Measurements from ENCODE around the gene RPS3A. TPM values are rescaled to one million over a fixed set of nuclear protein-coding genes. Genes with fewer than 3 reads are reported as not detected.

The RPS3A gene
- polyA plus RNA-seq, 1 donor from 2014 or later = 4,982 TPM

DNA sequence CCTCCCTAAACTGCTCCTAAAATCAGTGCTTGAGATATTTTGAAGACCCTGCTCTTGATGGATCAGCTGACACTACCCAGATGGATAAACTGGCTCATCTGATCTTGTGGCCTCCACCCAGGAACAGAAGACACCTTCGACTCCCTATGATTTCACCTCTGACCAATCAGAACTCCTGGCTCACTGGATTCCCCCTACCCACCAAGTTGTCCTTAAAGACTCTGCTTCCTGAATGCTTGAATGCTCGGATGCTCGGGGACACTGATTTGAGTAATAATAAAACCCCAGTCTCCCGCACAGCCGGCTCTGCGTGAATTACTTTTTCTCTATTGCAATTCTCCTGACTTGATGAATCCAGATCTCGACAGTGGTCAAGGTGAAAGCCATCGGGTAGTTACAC is 12.0 kb upstream of the RPS3A start:
- TF ChIP-seq, protein P1, sequence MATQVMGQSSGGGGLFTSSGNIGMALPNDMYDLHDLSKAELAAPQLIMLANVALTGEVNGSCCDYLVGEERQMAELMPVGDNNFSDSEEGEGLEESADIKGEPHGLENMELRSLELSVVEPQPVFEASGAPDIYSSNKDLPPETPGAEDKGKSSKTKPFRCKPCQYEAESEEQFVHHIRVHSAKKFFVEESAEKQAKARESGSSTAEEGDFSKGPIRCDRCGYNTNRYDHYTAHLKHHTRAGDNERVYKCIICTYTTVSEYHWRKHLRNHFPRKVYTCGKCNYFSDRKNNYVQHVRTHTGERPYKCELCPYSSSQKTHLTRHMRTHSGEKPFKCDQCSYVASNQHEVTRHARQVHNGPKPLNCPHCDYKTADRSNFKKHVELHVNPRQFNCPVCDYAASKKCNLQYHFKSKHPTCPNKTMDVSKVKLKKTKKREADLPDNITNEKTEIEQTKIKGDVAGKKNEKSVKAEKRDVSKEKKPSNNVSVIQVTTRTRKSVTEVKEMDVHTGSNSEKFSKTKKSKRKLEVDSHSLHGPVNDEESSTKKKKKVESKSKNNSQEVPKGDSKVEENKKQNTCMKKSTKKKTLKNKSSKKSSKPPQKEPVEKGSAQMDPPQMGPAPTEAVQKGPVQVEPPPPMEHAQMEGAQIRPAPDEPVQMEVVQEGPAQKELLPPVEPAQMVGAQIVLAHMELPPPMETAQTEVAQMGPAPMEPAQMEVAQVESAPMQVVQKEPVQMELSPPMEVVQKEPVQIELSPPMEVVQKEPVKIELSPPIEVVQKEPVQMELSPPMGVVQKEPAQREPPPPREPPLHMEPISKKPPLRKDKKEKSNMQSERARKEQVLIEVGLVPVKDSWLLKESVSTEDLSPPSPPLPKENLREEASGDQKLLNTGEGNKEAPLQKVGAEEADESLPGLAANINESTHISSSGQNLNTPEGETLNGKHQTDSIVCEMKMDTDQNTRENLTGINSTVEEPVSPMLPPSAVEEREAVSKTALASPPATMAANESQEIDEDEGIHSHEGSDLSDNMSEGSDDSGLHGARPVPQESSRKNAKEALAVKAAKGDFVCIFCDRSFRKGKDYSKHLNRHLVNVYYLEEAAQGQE (IDR thresholded peaks at IDR 0.05; ENCODE audit: borderline replicate concordance) = no peak
- TF ChIP-seq POLR2AphosphoS5 (IDR thresholded peaks at IDR 0.05) = no peak
- no peak for TF ChIP-seq TAF1 (IDR thresholded peaks at IDR 0.05; ENCODE audit: low read depth)
- TF ChIP-seq EP300 (conservative IDR thresholded peaks at IDR 0.05; ENCODE audit: poor library complexity, severe bottlenecking) = no peak
- TF ChIP-seq MXI1 (conservative IDR thresholded peaks at IDR 0.05; ENCODE audit: poor library complexity, severe bottlenecking) = no peak
- no peak for TF ChIP-seq CTCF (IDR thresholded peaks at IDR 0.05; ENCODE audit: poor library complexity, severe bottlenecking)
- TF ChIP-seq SMC3 (conservative IDR thresholded peaks at IDR 0.05; ENCODE audit: poor library complexity) = no peak
- no peak for TF ChIP-seq EZH2 (IDR thresholded peaks at IDR 0.05; ENCODE audit: borderline replicate concordance, insufficient read depth, low read length, poor library complexity, severe bottlenecking)
- no peak for TF ChIP-seq RAD21 (conservative IDR thresholded peaks at IDR 0.05)
- H3K4me2 ChIP-seq (ENCODE audit: low read length) = no peak overlapping the region
- no peaks in the 10 kb centered on the region for H3F3A ChIP-seq (ENCODE audit: insufficient read depth, low read length, poor library complexity, severe bottlenecking)
- H3K9ac ChIP-seq (ENCODE audit: low read length) = no peak overlapping the region
- H3K27ac ChIP-seq (ENCODE audit: low read length) = no peak overlapping the region
- H3K4me3 ChIP-seq (ENCODE audit: low read length) = no peak overlapping the region
- H3K9me3 ChIP-seq (ENCODE audit: low read length) = no peaks in the 10 kb centered on the region
- no peaks in the 10 kb centered on the region for H3K27me3 ChIP-seq (ENCODE audit: insufficient read depth, low read depth, low read length)
- no peaks in the 10 kb centered on the region for H4K20me1 ChIP-seq (ENCODE audit: insufficient read depth)
- H3K79me2 ChIP-seq (replicated peaks; ENCODE audit: insufficient read depth, low read length) = no peaks in the 10 kb centered on the region
- H3K36me3 ChIP-seq (ENCODE audit: insufficient read depth, low read length) = no peaks in the 10 kb centered on the region
- H3K9me2 ChIP-seq (ENCODE audit: insufficient read depth, low read length) = no peaks in the 10 kb centered on the region
- no peak overlapping the region for H2AFZ ChIP-seq (ENCODE audit: low read depth, low read length)

GRCh38 chr4:151091047-151091446 is 8.4 kb upstream of the RPS3A start:
- Histone ChIP-seq H3K4me2 (ENCODE audit: low read length) (no peak overlapping the region), H4K20me1 (ENCODE audit: insufficient read depth) (no peaks in the 10 kb centered on the region), H3K9me3 (ENCODE audit: low read length) (no peaks in the 10 kb centered on the region), H3K9ac (ENCODE audit: low read length) (no peak overlapping the region), H3K4me3 (ENCODE audit: low read length) (no peak overlapping the region), H3K27me3 (ENCODE audit: insufficient read depth, low read depth, low read length) (no peaks in the 10 kb centered on the region), H3K79me2 (replicated peaks; ENCODE audit: insufficient read depth, low read length) (no peaks in the 10 kb centered on the region), H3K36me3 (ENCODE audit: insufficient read depth, low read length) (no peaks in the 10 kb centered on the region), H3K9me2 (ENCODE audit: insufficient read depth, low read length) (no peaks in the 10 kb centered on the region), H3K27ac (ENCODE audit: low read length) (no peak overlapping the region), H2AFZ (ENCODE audit: low read depth, low read length) (no peak overlapping the region), H3F3A (ENCODE audit: insufficient read depth, low read length, poor library complexity, severe bottlenecking) (no peaks in the 10 kb centered on the region)
- no peak for TF ChIP-seq EP300 (conservative IDR thresholded peaks at IDR 0.05; ENCODE audit: poor library complexity, severe bottlenecking)
- no peak for TF ChIP-seq TAF1 (IDR thresholded peaks at IDR 0.05; ENCODE audit: low read depth)
- TF ChIP-seq, protein P1 (IDR thresholded peaks at IDR 0.05; ENCODE audit: borderline replicate concordance) = no peak
- no peak for TF ChIP-seq CTCF (IDR thresholded peaks at IDR 0.05; ENCODE audit: poor library complexity, severe bottlenecking)
- no peak for TF ChIP-seq MXI1 (conservative IDR thresholded peaks at IDR 0.05; ENCODE audit: poor library complexity, severe bottlenecking)
- no peak for TF ChIP-seq RAD21 (conservative IDR thresholded peaks at IDR 0.05)
- TF ChIP-seq POLR2AphosphoS5 (IDR thresholded peaks at IDR 0.05) = no peak
- TF ChIP-seq SMC3 (conservative IDR thresholded peaks at IDR 0.05; ENCODE audit: poor library complexity) = no peak
- no peak for TF ChIP-seq EZH2 (IDR thresholded peaks at IDR 0.05; ENCODE audit: borderline replicate concordance, insufficient read depth, low read length, poor library complexity, severe bottlenecking)

Data from neural cell (in vitro differentiated cells).